Uterus (tissue), 2 donors: Measurements from ENCODE around the gene MAP3K5.

Experiments used
- POLR2A ChIP-seq, 2 donors: fragments of 450-650 bp; IDR thresholded peaks; one replicate each; pipeline ENCODE4 v1.6.1; 2016; ENCODE audit warnings: antibody characterized with exemption in 2 of 2, mild to moderate bottlenecking in 1 of 2, moderate library complexity in 1 of 2
- TF ChIP-seq, protein P1 (sequence below), 4 experiments: fragments of 200-600 bp in 2 of 4; fragments of 450-650 bp in 2 of 4; sonication (generic) in 2 of 4; IDR thresholded peaks; one replicate each; pipeline ENCODE4 v1.5.1; 2016 to 2019; ENCODE audit warnings: antibody characterized with exemption in 4 of 4, mild to moderate bottlenecking in 2 of 4, moderate library complexity in 1 of 4

DNA sequence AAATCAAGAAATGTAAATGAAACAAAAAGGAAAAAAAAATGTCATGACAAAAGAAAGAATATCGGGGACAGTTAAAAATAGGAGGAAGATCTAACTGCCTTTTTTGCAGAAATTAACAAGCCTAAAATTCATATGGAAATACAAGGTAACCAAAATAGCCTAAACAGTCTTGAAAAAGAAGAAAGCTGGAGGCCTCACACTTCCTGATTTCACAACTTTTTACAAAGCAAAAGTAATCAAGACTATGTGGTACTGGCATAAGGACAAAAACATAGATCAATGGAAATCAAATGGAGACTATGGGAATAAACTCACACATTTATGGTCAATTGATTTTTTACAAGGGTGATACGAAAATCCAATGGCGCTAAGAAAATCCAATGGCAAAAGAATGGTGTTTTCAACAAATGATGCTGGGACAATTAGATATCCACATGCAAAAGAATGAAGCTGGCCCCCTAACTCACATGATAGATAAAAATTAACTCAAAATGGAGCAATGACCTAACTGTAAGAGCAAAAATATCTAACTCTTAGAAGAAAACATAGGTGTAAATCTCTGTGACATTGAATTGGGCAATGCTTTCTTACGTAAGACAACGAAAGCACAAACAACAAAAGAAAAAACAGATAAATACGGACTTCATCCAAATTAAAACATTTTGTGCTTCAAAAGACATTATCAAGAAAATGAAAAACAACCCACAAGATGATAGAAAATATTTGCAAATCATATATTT is 24.5 kb downstream of the MAP3K5 start:
- TF ChIP-seq POLR2A (IDR thresholded peaks at IDR 0.05) = no peak
- TF ChIP-seq, protein P1, sequence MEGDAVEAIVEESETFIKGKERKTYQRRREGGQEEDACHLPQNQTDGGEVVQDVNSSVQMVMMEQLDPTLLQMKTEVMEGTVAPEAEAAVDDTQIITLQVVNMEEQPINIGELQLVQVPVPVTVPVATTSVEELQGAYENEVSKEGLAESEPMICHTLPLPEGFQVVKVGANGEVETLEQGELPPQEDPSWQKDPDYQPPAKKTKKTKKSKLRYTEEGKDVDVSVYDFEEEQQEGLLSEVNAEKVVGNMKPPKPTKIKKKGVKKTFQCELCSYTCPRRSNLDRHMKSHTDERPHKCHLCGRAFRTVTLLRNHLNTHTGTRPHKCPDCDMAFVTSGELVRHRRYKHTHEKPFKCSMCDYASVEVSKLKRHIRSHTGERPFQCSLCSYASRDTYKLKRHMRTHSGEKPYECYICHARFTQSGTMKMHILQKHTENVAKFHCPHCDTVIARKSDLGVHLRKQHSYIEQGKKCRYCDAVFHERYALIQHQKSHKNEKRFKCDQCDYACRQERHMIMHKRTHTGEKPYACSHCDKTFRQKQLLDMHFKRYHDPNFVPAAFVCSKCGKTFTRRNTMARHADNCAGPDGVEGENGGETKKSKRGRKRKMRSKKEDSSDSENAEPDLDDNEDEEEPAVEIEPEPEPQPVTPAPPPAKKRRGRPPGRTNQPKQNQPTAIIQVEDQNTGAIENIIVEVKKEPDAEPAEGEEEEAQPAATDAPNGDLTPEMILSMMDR (IDR thresholded peaks at IDR 0.05) = no peak
